ENCODE results near the gene TRABD2B.

The TRABD2B gene

DNA sequence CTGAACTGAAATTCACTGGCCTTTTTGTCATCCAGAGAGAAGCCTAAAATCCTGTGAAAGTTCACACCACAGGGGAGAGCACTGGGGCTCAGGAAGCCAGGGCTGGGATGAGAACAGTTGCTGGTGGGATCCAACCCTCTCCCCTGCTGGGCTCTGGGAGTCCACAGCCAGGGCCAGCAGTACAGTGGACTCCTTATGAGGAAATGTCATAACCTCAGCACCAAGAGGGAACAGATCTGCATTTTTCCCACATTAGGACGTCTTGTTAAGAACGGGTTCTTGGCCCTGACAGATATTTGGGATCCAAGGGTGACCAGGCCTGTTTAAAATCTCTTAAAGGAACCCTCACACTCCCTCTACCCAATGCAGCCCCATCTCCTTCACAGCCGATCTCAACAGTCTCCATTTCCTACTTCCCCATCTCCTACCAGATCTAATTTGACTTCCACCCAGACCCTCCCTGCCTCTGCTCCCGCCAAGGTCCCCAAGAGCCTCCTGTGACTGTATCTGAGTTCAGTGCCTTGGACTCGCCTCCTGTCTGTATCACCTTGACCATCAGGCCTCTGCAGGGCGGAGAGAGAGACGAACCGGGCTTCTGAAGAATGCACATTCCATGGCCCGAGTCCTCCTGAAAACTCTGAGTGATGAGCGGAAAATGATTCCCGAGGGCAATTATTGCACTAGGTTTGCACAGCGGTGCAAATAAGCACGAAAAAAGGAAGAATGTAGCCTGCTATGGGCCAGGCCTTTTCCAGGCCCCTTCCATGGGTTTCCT is 159.9 kb downstream of the TRABD2B start:
- no peak overlapping the region for H3K4ac ChIP-seq (ENCODE audit: low read depth in 1 of 2, low read length in 2 of 2)
- no peak overlapping the region for H3K4me3 ChIP-seq (ENCODE audit: insufficient read depth in 1 of 2, low read depth in 1 of 2, low read length in 2 of 2)
- H3K27me3 ChIP-seq (ENCODE audit: control insufficient read depth in 1 of 2, insufficient read depth in 1 of 2, low read length in 2 of 2) = no peaks in the 10 kb centered on the region
- no peak overlapping the region for H3K18ac ChIP-seq (ENCODE audit: low read depth in 1 of 2, low read length in 2 of 2)
- no peak overlapping the region for H2BK5ac ChIP-seq (ENCODE audit: low read depth, low read length, poor library complexity, severe bottlenecking)
- no peak overlapping the region for H3K9ac ChIP-seq (ENCODE audit: low read length)
- no peak overlapping the region for H2AK5ac ChIP-seq (ENCODE audit: low read length, severe bottlenecking)
- H3K9me3 ChIP-seq (ENCODE audit: control insufficient read depth, low read length) = peaks cover 16% of the 10 kb centered on the region
- H3K79me1 ChIP-seq (replicated peaks; ENCODE audit: low read length, poor library complexity, severe bottlenecking) = no peaks in the 10 kb centered on the region
- H2AFZ ChIP-seq (ENCODE audit: low read depth, low read length) = no peak overlapping the region
- H2BK15ac ChIP-seq (ENCODE audit: low read depth, poor library complexity, severe bottlenecking) = no peak overlapping the region
- H3K14ac ChIP-seq (ENCODE audit: low read length in 2 of 2) = no peak overlapping the region
- H4K91ac ChIP-seq (ENCODE audit: low read length) = no peak overlapping the region
- DNase-seq = no peak
- H3K4me2 ChIP-seq (ENCODE audit: low read length, poor library complexity, severe bottlenecking) = no peak overlapping the region
- H3K36me3 ChIP-seq (ENCODE audit: control insufficient read depth in 1 of 2, insufficient read depth in 2 of 2, low read depth in 1 of 2, low read length in 2 of 2) = no peaks in the 10 kb centered on the region
- H2BK12ac ChIP-seq (ENCODE audit: low read length in 2 of 2) = no peak overlapping the region
- no peak overlapping the region for H4K8ac ChIP-seq (ENCODE audit: low read length)
- no peak overlapping the region for H3K23ac ChIP-seq (ENCODE audit: low read length in 2 of 2)
- no peak overlapping the region for H3K27ac ChIP-seq (ENCODE audit: low read length, poor library complexity, severe bottlenecking)
- no peaks in the 10 kb centered on the region for H3K4me1 ChIP-seq (ENCODE audit: control insufficient read depth, insufficient read depth, low read depth, low read length)
- WGBS = 74% methylated on average over 13 of the region's 13 CpGs
- H2BK120ac ChIP-seq (ENCODE audit: low read depth, low read length) = no peak overlapping the region

DNA sequence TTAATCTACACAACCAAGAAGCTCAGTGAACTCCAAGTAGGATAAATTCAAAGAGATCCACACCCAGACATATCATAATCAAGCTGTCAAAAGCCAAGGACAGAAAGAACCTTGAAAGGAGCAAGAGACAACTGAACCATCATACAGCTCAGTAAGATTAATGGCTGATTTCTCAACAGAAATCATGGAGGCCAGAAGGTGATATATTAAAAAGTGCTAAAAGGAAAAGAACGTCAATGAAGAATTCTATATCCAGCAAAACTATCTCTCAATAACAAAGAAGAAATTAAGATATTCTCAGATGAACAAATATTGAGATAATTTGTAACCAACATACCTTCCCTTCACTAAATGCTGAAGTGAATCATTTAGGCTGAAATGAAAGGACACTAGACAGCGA is 161.8 kb downstream of the TRABD2B start:
- WGBS = 78% methylated on average over 1 of the region's 2 CpGs
- Histone ChIP-seq H2AFZ (ENCODE audit: low read depth, low read length) (no peak overlapping the region), H2AK5ac (ENCODE audit: low read length, severe bottlenecking) (no peak overlapping the region), H3K27ac (ENCODE audit: low read length, poor library complexity, severe bottlenecking) (no peak overlapping the region), H2BK5ac (ENCODE audit: low read depth, low read length, poor library complexity, severe bottlenecking) (no peak overlapping the region), H3K4me1 (ENCODE audit: control insufficient read depth, insufficient read depth, low read depth, low read length) (no peaks in the 10 kb centered on the region), H3K4ac (ENCODE audit: low read depth in 1 of 2, low read length in 2 of 2) (no peak overlapping the region), H3K36me3 (ENCODE audit: control insufficient read depth in 1 of 2, insufficient read depth in 2 of 2, low read depth in 1 of 2, low read length in 2 of 2) (no peaks in the 10 kb centered on the region), H3K79me1 (replicated peaks; ENCODE audit: low read length, poor library complexity, severe bottlenecking) (no peaks in the 10 kb centered on the region), H3K27me3 (ENCODE audit: control insufficient read depth in 1 of 2, insufficient read depth in 1 of 2, low read length in 2 of 2) (peaks cover 0 to 5% of the 10 kb centered on the region in 2 experiments), H4K8ac (ENCODE audit: low read length) (no peak overlapping the region), H3K14ac (ENCODE audit: low read length in 2 of 2) (no peak overlapping the region), H3K4me3 (ENCODE audit: insufficient read depth in 1 of 2, low read depth in 1 of 2, low read length in 2 of 2) (no peak overlapping the region), H3K4me2 (ENCODE audit: low read length, poor library complexity, severe bottlenecking) (no peak overlapping the region), H2BK120ac (ENCODE audit: low read depth, low read length) (no peak overlapping the region), H2BK15ac (ENCODE audit: low read depth, poor library complexity, severe bottlenecking) (no peak overlapping the region), H3K18ac (ENCODE audit: low read depth in 1 of 2, low read length in 2 of 2) (no peak overlapping the region), H3K9ac (ENCODE audit: low read length) (no peak overlapping the region), H3K23ac (ENCODE audit: low read length in 2 of 2) (no peak overlapping the region), H4K91ac (ENCODE audit: low read length) (no peak overlapping the region), H2BK12ac (ENCODE audit: low read length in 2 of 2) (no peak overlapping the region), H3K9me3 (ENCODE audit: control insufficient read depth, low read length) (peaks cover 16% of the 10 kb centered on the region)
- no peak for DNase-seq

DNA sequence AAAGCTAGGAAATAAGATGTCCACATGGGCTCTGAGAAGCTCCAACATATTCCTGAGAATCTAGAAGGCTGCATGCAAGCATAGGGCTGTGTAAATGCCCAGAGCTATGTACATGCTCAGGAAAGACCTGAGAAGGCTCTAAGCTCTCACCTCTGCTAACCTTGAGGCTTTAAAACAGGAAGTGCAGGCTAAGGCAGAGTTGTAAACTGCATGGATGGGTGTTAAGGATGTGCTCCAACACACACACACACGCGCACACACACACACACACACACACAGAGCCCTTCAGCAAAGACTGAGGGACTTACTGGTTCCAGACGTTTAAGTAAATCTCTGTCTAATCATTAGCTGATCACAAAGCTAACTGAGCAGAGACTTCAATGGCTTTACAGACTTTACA is 162.9 kb downstream of the TRABD2B start:
- H3K18ac ChIP-seq (ENCODE audit: low read depth in 1 of 2, low read length in 2 of 2) = no peak overlapping the region
- H2AK5ac ChIP-seq (ENCODE audit: low read length, severe bottlenecking) = no peak overlapping the region
- WGBS = 40% methylated on average over 3 of the region's 3 CpGs
- no peaks in the 10 kb centered on the region for H3K4me1 ChIP-seq (ENCODE audit: control insufficient read depth, insufficient read depth, low read depth, low read length)
- H4K8ac ChIP-seq (ENCODE audit: low read length) = no peak overlapping the region
- H2BK120ac ChIP-seq (ENCODE audit: low read depth, low read length) = no peak overlapping the region
- no peak overlapping the region for H2BK5ac ChIP-seq (ENCODE audit: low read depth, low read length, poor library complexity, severe bottlenecking)
- no peaks in the 10 kb centered on the region for H3K79me1 ChIP-seq (replicated peaks; ENCODE audit: low read length, poor library complexity, severe bottlenecking)
- DNase-seq = no peak
- H3K23ac ChIP-seq (ENCODE audit: low read length in 2 of 2) = no peak overlapping the region
- no peaks in the 10 kb centered on the region for H3K36me3 ChIP-seq (ENCODE audit: control insufficient read depth in 1 of 2, insufficient read depth in 2 of 2, low read depth in 1 of 2, low read length in 2 of 2)
- H2BK12ac ChIP-seq (ENCODE audit: low read length in 2 of 2) = no peak overlapping the region
- H3K4me2 ChIP-seq (ENCODE audit: low read length, poor library complexity, severe bottlenecking) = no peak overlapping the region
- no peak overlapping the region for H4K91ac ChIP-seq (ENCODE audit: low read length)
- no peak overlapping the region for H3K14ac ChIP-seq (ENCODE audit: low read length in 2 of 2)
- H3K27ac ChIP-seq (ENCODE audit: low read length, poor library complexity, severe bottlenecking) = no peak overlapping the region
- no peak overlapping the region for H2AFZ ChIP-seq (ENCODE audit: low read depth, low read length)
- no peak overlapping the region for H3K4ac ChIP-seq (ENCODE audit: low read depth in 1 of 2, low read length in 2 of 2)
- H3K9ac ChIP-seq (ENCODE audit: low read length) = no peak overlapping the region
- H2BK15ac ChIP-seq (ENCODE audit: low read depth, poor library complexity, severe bottlenecking) = no peak overlapping the region
- peaks cover 5 to 7% of the 10 kb centered on the region in 2 experiments for H3K27me3 ChIP-seq (ENCODE audit: control insufficient read depth in 1 of 2, insufficient read depth in 1 of 2, low read length in 2 of 2)
- peaks cover 16% of the 10 kb centered on the region for H3K9me3 ChIP-seq (ENCODE audit: control insufficient read depth, low read length)
- H3K4me3 ChIP-seq (ENCODE audit: insufficient read depth in 1 of 2, low read depth in 1 of 2, low read length in 2 of 2) = no peak overlapping the region

DNA sequence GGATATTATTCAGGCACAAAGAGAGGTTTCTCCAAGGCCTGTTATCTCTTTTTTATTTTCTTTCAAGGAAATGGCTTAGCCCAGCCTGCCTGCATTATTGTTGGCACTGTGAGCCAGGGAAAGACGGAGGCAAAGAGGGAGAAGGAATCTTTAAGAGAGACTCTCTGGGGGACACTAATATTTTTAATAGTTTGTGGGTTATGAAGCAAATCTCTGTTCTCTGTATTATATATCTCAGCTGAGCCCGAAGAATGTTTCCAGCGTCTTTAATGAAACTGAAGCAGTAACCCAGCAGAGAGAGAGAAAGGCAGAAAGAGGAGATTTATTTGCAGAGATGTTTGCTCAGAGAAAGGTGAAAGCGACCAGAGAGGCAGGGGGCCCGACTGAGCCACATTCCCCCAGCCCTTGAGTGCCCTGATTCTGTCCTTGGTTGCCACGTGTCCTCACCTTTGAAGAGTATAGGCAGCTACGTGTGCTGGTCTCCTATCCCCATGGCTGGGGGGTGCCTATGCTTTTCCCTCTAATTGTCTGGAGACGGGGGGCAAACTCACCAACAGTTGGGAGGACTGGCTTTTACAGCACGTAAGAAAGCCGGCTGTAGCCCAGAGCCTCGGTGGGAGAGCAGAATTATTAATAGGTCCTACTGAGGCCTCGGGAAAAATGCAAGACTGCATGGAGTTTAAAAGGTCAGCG is 166.4 kb downstream of the TRABD2B start:
- Histone ChIP-seq H2AK5ac (ENCODE audit: low read length, severe bottlenecking) (no peak overlapping the region), H2BK5ac (ENCODE audit: low read depth, low read length, poor library complexity, severe bottlenecking) (no peak overlapping the region)
- WGBS = 64% methylated on average over 13 of the region's 13 CpGs

More for the DNA sequence above, 166.4 kb downstream of the TRABD2B start:
- H3K9ac ChIP-seq (ENCODE audit: low read length) = no peak overlapping the region
- no peak overlapping the region for H3K23ac ChIP-seq (ENCODE audit: low read length in 2 of 2)
- no peak overlapping the region for H3K14ac ChIP-seq (ENCODE audit: low read length in 2 of 2)
- no peak overlapping the region for H2AFZ ChIP-seq (ENCODE audit: low read depth, low read length)
- H3K79me1 ChIP-seq (replicated peaks; ENCODE audit: low read length, poor library complexity, severe bottlenecking) = no peaks in the 10 kb centered on the region
- H3K4me1 ChIP-seq (ENCODE audit: control insufficient read depth, insufficient read depth, low read depth, low read length) = no peaks in the 10 kb centered on the region
- H3K4me2 ChIP-seq (ENCODE audit: low read length, poor library complexity, severe bottlenecking) = no peak overlapping the region
- no peak overlapping the region for H3K4me3 ChIP-seq (ENCODE audit: insufficient read depth in 1 of 2, low read depth in 1 of 2, low read length in 2 of 2)
- no peak overlapping the region for H4K91ac ChIP-seq (ENCODE audit: low read length)
- no peak overlapping the region for H3K18ac ChIP-seq (ENCODE audit: low read depth in 1 of 2, low read length in 2 of 2)
- H3K9me3 ChIP-seq (ENCODE audit: control insufficient read depth, low read length) = peaks cover 10% of the 10 kb centered on the region
- DNase-seq = no peak
- no peak overlapping the region for H2BK15ac ChIP-seq (ENCODE audit: low read depth, poor library complexity, severe bottlenecking)
- H3K27ac ChIP-seq (ENCODE audit: low read length, poor library complexity, severe bottlenecking) = no peak overlapping the region
- no peak overlapping the region for H3K4ac ChIP-seq (ENCODE audit: low read depth in 1 of 2, low read length in 2 of 2)
- peaks cover 5 to 11% of the 10 kb centered on the region in 2 experiments for H3K27me3 ChIP-seq (ENCODE audit: control insufficient read depth in 1 of 2, insufficient read depth in 1 of 2, low read length in 2 of 2)
- no peak overlapping the region for H2BK12ac ChIP-seq (ENCODE audit: low read length in 2 of 2)
- H2BK120ac ChIP-seq (ENCODE audit: low read depth, low read length) = no peak overlapping the region
- no peaks in the 10 kb centered on the region for H3K36me3 ChIP-seq (ENCODE audit: control insufficient read depth in 1 of 2, insufficient read depth in 2 of 2, low read depth in 1 of 2, low read length in 2 of 2)
- H4K8ac ChIP-seq (ENCODE audit: low read length) = no peak overlapping the region
